HUES6 (cell line): ENCODE data around the gene KCNV2.

Experiments
- H3K27ac ChIP-seq: 2 replicates; pipeline ENCODE4 v1.7.0; 2013; ENCODE audit warnings: low read depth, mild to moderate bottlenecking, low read length, inconsistent platforms
- H3K27me3 ChIP-seq: 2 replicates; pipeline ENCODE4 v1.6.1; 2013; ENCODE audit warnings: low read length; ENCODE audit not compliant: control insufficient read depth, insufficient read depth
- H3K36me3 ChIP-seq: 2 replicates; pipeline ENCODE4 v1.6.1; 2013; ENCODE audit warnings: low read length; ENCODE audit not compliant: control insufficient read depth, insufficient read depth
- H3K4me1 ChIP-seq: 2 replicates; pipeline ENCODE4 v1.6.1; 2013; ENCODE audit warnings: low read length; ENCODE audit not compliant: control insufficient read depth, insufficient read depth
- H3K4me3 ChIP-seq: 2 replicates; pipeline ENCODE4 v1.5.1; 2013; ENCODE audit warnings: low read depth, low read length
- H3K9ac ChIP-seq: one replicate; pipeline ENCODE4 v1.6.1; 2013; ENCODE audit warnings: mild to moderate bottlenecking, low read length
- H3K9me3 ChIP-seq: 2 replicates; pipeline ENCODE4 v1.6.1; 2013; ENCODE audit warnings: low read depth, low read length; ENCODE audit not compliant: control insufficient read depth, insufficient read depth

Gene KCNV2

GRCh38 chr9:2758898-2759510 is 41.7 kb downstream of the KCNV2 start:
- no peak overlapping the region for H3K9ac ChIP-seq
- peaks cover 61% of the 10 kb centered on the region for H3K4me1 ChIP-seq
- peak overlapping the region; percentile 12; the same call in 1 of the 2 replicates for H3K4me3 ChIP-seq
- H3K9me3 ChIP-seq = no peaks in the 10 kb centered on the region
- peak overlapping the region; percentile 72 for H3K27ac ChIP-seq
- H3K27me3 ChIP-seq = no peaks in the 10 kb centered on the region
- no peaks in the 10 kb centered on the region for H3K36me3 ChIP-seq

GRCh38 chr9:2761424-2761823 is 44.1 kb downstream of the KCNV2 start:
- H3K4me1 ChIP-seq = peaks cover 62% of the 10 kb centered on the region
- no peaks in the 10 kb centered on the region for H3K36me3 ChIP-seq
- H3K27ac ChIP-seq = no peak overlapping the region
- H3K9ac ChIP-seq = no peak overlapping the region
- no peaks in the 10 kb centered on the region for H3K27me3 ChIP-seq
- no peak overlapping the region for H3K4me3 ChIP-seq
- no peaks in the 10 kb centered on the region for H3K9me3 ChIP-seq

GRCh38 chr9:2764353-2764752 is 47.0 kb downstream of the KCNV2 start:
- H3K27me3 ChIP-seq = no peaks in the 10 kb centered on the region
- H3K36me3 ChIP-seq = peaks cover 11% of the 10 kb centered on the region
- no peak overlapping the region for H3K9ac ChIP-seq
- H3K4me3 ChIP-seq = no peak overlapping the region
- peaks cover 48% of the 10 kb centered on the region for H3K4me1 ChIP-seq
- H3K9me3 ChIP-seq = no peaks in the 10 kb centered on the region
- H3K27ac ChIP-seq = no peak overlapping the region

- Histone ChIP-seq H3K27ac (peak overlapping the region; percentile 46; the same call in 1 of the 2 replicates), H3K9ac (peak overlapping the region; percentile 30), H3K36me3 (peaks cover 20% of the 10 kb centered on the region), H3K4me3 (no peak overlapping the region), H3K9me3 (no peaks in the 10 kb centered on the region), H3K27me3 (no peaks in the 10 kb centered on the region), H3K4me1 (peaks cover 45% of the 10 kb centered on the region)
These were observed 48.1 kb downstream of the KCNV2 start for GRCh38 chr9:2765250-2765880.

GRCh38 chr9:2767800-2768677 is 50.7 kb downstream of the KCNV2 start:
- Histone ChIP-seq H3K4me1 (peaks cover 47% of the 10 kb centered on the region), H3K27ac (no peak overlapping the region), H3K27me3 (no peaks in the 10 kb centered on the region), H3K9me3 (0 out of 2 replicates have a peak, but pooled peaks cover 2% of the 10 kb centered on the region), H3K9ac (no peak overlapping the region), H3K4me3 (no peak overlapping the region), H3K36me3 (peaks cover 34% of the 10 kb centered on the region)

- Histone ChIP-seq H3K36me3 (peaks cover 63% of the 10 kb centered on the region), H3K27ac (no peak overlapping the region), H3K27me3 (no peaks in the 10 kb centered on the region), H3K9ac (no peak overlapping the region), H3K4me3 (no peak overlapping the region), H3K4me1 (peaks cover 26% of the 10 kb centered on the region; the same call in 1 of the 2 replicates), H3K9me3 (peaks cover 19% of the 10 kb centered on the region; the same call in 1 of the 2 replicates)
These were observed 53.8 kb downstream of the KCNV2 start for GRCh38 chr9:2771087-2771486.

- Histone ChIP-seq H3K4me1 (peaks cover 26% of the 10 kb centered on the region; the same call in 1 of the 2 replicates), H3K4me3 (no peak overlapping the region), H3K36me3 (peaks cover 68% of the 10 kb centered on the region), H3K27me3 (no peaks in the 10 kb centered on the region), H3K9ac (peak overlapping the region; percentile 46), H3K27ac (no peak overlapping the region), H3K9me3 (peaks cover 20% of the 10 kb centered on the region; the same call in 1 of the 2 replicates)
These were observed 54.4 kb downstream of the KCNV2 start for GRCh38 chr9:2771661-2772060.

- peaks cover 94% of the 10 kb centered on the region for H3K36me3 ChIP-seq
- H3K27me3 ChIP-seq = no peaks in the 10 kb centered on the region
- H3K27ac ChIP-seq = no peak overlapping the region
- H3K4me3 ChIP-seq = no peak overlapping the region
- H3K9me3 ChIP-seq = peaks cover 42% of the 10 kb centered on the region
- H3K4me1 ChIP-seq = 0 out of 2 replicates have a peak, but pooled peaks cover 5% of the 10 kb centered on the region
- no peak overlapping the region for H3K9ac ChIP-seq
These were observed 60.1 kb downstream of the KCNV2 start for GRCh38 chr9:2777454-2777853.

- Histone ChIP-seq H3K4me3 (no peak overlapping the region), H3K36me3 (peaks cover 95% of the 10 kb centered on the region), H3K27me3 (no peaks in the 10 kb centered on the region), H3K27ac (no peak overlapping the region), H3K9ac (no peak overlapping the region), H3K4me1 (no peaks in the 10 kb centered on the region), H3K9me3 (peaks cover 37% of the 10 kb centered on the region)
These were observed 61.5 kb downstream of the KCNV2 start for GRCh38 chr9:2778816-2779215.
